Activated CD4-positive, alpha-beta T cell treated with anti-CD3 and anti-CD28 coated beads, Interleukin-2, Interleukin-4, amounts not matched to agents 100 ng/mL and 50 ng/mL, durations not matched to agents 16 hours and 8 hours (primary cell): ENCODE data around the gene KLF16.

Source experiments
- DNase-seq: peaks from one replicate; pipeline ENCODE4 v3.0.0-alpha.2; 2020; ENCODE audit warnings: low spot score

KLF16 gene

DNA sequence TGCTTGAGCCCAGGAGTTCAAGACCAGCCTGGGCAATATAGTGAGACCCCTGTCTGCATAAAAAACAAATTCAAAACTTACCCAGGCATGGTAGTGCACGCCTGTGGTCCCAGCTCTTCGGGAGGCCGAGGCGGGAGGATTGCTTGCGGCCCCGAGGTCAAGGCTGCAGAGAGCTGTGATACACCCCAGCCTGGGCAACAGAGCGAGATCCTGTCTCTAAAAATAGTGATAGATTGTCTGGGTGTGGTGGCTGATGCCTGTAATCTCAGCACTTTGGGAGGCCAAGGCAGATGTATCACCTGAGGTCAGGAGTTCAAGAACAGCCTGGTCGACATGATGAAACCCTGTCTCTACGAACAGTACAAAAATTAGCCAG lies 4.0 kb upstream of the KLF16 start:
- DNase-seq: no peak

DNA sequence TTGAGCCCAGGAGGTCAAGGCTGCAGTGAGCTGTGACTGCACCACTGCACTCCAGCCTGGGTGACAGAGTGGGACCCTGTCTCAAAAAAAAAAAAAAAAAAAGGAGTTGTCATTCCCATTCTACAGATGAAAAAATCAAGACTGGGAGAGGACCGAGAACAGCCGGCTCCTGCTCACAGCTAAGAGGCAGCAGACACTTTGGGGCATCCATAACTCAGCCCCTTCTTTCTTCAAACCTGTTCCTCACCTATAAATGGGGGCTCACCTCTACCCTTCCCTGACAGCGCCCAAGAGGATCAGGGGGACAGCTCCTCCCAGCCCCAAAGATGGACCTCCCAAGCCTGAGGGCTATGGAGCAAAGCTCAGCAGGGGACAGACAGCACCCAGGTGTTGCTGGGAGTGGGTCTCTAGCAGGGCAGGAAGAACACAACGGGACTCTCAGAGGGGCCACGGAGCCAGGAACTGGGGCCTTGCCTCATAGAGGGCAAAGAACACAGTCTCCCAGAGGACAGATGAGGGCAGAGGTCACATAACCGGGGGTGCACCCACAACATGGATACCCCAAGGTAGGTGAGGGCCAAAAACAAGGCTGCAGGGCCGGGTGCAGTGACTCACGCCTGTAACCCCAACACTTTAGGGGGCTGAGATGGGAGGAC lies 3.4 kb upstream of the KLF16 start:
- no peak for DNase-seq

DNA sequence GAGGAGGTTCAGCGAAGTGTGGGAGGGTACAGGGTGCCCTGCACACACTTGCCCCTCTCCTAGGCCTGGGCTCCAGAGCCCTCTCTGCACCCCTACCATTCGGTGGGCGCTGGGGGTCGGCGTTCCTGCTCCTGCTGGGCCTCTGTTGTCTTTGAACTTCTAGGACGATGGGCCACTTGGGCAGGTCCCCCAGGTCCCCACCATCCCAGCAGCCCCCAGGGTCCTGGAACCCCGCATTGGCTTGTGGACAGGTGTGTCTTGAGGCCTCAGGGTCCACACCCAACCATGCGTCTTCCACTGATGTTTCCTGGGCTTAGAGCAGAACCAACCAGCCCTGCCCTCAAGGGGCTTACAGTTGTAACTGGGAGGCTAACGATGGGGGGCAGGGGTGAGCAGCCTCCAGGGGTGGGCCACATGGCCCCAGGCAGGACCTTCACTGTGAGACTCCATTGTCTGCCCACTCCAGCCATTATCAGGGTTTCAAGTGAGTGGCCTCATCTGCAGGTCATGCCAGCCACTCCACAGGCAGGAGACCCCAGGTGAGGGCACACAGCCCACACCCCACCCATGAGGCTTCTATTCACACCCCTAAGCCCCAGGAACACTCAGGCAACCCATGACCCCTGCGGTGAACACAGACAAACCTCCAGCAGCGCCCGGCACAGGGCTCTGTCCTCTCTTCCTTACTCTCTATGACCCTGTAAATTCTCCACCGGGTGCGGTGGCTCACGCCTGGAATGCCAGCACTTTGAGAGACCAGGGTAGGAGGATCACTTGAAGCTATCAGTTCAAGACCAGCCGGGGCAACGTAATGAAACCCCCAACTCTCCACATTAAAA lies 2.0 kb upstream of the KLF16 start:
- no peak for DNase-seq

DNA sequence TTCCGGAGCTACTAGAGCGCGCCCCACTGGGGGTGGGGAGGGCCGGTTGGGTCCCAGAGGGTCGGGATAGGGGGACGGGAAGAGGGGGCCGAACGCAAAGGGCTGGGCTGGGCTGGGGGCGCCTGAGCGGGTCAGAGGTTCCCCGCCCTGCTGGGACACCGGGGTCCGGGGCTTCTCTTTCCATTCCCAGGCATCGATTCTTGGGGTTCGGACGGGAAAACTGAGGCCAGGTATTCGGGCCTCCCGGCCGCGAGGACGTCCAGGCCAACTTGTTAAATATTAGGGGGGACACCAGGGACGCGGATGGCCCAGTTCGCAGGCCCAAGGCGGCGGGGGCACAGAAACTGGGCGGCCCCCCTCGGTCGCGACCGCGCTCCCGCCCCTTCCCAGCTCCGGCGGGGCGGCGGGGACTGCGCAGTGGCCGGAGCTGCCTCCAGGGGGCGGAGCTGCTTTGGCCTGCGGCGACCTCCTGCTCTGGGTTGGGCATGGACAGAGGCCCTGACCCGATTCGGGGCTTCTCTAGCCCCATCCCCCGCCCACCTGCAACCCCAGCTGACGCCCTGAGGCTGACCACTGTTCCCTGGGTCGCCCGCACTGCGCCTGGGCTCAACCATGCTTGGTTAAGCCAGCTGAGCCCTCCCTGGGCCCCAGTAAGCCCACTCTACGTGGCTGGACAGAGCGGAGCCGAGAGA lies 1.2 kb upstream of the KLF16 start:
- peak; percentile 68 for DNase-seq

DNA sequence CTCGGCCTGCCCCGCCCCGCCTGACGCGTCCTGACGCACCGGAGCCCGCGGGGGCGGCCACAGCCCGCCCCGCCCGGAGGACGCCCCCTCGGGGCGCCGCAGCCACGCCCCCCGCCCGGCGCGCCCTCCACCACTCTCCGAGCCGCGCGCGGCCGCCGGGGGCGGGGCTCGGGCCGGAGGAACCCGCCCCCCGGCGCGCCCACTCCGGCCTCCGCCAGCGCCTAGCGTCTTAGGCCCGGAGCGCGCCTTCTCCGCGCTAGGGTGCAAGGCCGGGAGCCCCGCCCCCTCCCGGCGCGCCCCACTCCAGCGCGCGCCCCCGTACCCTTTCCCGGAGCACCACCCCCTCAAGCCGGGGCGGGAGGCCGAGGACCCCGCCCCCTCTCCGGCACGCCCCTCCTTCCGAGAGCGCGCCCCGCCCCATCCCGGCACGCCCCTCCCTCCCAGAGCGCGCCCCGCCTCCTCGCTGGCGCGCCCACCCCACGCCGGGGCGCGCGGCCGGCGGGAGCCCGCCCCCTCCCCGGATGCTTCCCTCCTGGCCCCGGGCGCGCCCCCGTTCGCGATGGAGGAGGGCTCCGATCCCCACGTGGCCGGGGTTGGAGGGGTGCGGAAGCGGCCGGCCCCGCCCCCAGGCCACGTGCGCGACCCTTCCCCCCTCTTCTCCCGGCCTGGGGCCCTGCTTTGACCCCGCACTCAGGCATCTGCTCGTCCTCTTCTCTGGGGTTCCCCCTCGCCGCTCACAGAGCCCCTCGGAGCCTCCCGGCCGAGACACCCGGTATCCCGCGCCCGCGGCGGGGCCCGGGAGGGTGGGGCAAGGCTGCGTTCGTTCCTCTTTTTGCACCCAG lies 480 bp upstream of the KLF16 start:
- DNase-seq: peak; percentile 94

DNA sequence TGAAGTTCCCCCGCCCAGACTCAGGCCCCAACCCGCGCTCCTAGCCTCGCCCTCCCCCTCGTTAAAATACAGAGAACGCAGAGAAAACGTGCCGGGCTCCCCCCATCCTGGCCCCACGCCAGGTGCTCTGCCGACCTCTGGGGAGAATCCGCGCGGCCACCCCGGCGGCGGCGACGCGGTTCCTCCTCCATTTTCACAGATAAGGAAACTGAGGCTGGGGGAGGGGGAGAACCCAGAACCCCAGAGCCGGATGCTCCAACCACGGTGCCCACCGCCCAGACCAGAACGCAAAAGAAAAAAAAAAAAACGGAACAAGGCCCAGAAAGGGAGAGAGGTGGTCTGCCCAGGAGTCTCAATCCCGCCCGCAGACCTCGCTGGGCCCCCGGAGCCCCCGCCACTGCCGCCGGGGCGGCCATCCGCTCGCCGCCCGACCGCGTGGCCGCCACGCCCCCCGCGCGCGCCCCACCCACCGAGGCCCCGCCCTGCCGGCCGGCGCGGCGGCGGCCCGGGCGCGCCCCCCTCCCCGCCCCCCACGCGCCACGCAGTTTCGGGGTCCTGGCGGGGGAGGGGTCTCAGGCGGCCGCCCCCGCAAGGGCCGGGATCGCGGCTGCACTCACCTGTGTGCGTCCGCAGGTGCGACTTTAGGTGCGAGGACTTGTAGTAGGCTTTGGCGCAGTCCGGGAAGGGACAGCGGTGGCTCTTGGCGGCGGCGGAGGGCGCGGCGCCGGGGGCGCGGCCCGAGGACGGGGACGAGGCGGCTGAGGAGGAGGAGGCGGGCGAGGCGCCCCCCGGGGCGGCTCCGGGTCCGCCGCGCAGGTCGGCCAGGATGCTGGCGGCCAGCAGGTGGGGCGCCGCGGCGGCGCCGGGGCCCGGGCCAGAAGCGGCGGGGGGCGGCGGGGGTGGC lies 703 bp downstream of the KLF16 start:
- no peak for DNase-seq

DNA sequence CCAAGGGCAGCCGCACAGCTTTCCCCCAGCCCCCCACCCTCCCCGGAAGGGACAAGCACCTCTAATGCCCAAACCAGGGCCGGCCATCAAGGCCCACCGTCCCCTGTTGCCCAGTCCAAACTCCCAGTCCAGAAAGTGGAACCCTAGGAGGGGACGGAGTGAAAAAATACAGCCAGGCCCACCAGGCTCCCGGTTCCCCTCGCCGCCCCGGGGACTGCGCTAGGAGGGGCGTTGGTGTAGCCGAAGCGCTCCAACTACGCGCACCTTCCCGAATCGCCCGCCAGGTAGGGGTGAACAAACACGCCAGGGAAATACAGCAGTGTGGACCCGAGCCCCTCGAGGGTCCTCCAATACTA lies 1.3 kb downstream of the KLF16 start:
- DNase-seq: no peak

DNA sequence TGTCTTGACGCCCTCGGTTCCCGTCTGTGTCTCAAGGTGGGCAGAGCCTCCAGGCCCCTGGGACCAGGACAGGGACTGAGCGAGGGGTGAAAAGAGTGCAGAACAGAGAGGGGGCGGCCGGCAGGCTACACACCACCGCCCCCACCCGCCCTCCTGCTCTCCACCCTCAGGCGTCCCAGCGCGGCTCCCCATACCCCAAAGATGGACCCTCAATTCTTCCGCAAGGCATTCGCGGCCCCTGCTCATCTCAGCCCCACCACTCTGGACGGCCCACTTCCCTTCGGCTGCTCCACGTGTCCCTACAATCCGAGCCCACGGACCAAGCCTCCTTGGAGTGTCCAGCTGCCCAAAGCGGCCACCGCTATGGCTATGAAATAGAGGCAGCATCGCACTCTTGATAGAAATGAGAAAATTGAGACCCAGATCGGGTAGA lies 1.8 kb downstream of the KLF16 start:
- DNase-seq: no peak

DNA sequence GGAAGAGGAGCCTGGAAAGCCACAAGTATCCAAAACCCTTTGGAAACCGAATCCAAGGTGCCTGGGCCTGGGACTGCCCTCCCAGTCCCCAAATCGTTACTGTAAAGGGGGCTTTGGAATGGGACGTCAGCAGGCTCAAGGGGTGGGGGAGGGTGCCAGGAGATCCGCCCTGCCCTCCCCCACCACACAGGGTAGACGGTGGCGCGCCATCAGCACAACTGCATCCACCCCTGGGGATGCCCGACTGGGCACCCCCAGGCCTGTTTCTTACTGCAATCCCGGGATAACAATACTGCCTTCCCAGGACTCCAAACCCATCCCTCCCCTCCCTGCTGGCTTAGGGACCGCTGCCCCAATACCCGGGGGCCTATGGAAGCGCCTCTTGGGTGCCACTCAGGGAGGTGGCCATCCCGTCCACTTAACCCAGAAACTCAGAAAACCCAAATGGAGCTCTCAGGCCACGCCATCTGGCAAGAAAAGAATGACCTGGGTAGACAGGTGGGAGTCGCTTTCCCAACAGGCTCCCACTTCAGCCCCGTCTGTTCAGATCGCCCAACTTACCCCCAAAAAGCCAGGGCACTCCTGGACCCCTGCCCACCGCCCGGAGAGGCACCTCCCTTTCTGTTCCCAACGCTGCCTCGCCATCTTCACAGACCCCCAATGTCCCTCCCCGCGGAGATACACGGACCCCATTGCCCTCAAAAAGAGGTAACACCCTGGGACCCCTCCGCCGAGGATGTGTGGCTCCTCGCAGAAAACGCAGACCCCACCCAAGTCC lies 2.4 kb downstream of the KLF16 start:
- DNase-seq: no peak

DNA sequence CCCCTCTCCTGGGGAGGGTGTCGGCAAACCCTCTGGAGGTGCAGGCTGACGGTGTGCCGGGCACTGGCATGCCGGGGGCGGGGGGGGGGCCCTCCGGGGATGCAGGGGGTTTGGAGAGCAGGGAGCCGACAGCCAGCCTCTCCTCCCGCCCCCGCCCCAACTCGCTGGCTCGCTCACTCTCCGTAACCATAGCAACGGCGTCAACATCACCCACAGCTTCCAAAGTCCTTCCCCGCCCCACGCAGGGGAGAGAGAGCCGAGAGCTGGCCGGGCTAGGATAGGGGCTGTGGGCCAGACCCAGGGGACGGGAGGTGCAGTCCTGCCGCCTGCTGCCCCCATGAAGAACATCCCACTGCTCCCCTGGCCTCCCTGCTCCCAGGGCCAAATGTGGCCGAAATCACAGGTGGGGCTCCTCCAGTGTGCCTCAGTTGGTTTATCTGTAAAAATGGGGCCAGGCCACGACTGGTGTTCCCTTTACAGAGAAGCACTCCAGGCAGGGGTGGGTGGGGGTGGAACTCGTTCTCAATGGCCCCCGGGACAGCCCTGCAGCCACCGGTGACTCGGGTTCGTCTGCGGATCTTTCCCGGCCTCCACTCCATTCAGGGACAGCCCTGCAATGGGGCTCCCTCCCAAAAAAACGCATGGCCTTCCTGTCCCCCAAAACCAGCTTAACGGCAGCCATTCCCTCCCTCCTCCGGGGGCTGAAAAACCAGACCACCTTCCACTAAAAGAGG lies 3.2 kb downstream of the KLF16 start:
- no peak for DNase-seq

DNA sequence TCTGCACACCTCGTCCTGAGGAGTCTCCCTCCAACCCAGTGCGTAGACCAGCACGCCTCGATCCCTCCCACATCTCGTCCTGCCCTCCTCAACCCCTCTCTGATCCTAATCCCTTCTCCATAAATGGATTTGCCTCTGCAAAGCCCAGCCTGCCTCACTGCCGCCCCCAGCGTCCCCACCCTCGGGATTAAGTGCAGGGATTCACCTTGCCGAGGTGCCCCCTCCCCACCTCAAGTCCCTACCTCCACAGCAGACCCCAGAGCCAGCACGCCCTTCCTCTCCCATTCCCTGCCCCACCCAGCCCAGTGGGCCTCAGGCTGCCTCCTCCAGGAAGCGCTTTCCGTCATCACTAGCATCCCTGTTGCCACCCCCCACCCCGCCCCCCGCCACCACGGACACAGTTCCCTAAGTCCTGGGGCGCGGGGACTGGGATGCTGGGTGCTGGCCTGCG lies 4.0 kb downstream of the KLF16 start:
- no peak for DNase-seq

DNA sequence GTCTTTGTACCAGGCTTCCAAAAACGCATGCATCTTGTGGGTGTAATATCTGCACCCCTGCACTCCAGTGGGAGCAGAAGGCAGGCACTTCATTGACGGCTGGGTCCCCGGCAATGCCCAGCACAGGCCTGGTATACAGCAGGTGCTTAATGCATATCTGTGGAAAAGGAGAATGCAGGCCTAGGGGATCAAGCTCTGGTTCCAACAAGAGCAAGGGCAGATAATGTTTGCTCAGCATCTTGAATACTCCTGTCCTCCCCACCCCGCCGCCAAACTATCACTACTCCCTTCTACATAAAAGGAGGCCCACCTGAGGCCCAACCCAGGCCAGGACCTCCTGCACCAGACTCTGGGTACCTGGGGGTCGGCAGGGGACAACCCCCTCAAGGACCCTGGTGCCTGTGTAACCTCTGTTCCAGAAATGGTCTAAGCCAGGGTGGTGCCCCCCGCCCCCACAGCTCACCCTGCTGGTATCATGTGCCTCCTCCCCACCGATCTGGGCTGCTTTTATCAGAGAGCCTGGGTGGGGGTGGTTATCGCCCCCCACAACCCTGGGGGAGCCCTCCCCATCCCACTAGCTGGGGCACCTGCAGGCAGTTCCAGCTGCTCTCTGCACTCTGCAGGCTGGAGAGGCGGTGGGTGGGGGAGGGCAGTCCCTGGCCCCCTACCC lies 4.8 kb downstream of the KLF16 start:
- no peak for DNase-seq

DNA sequence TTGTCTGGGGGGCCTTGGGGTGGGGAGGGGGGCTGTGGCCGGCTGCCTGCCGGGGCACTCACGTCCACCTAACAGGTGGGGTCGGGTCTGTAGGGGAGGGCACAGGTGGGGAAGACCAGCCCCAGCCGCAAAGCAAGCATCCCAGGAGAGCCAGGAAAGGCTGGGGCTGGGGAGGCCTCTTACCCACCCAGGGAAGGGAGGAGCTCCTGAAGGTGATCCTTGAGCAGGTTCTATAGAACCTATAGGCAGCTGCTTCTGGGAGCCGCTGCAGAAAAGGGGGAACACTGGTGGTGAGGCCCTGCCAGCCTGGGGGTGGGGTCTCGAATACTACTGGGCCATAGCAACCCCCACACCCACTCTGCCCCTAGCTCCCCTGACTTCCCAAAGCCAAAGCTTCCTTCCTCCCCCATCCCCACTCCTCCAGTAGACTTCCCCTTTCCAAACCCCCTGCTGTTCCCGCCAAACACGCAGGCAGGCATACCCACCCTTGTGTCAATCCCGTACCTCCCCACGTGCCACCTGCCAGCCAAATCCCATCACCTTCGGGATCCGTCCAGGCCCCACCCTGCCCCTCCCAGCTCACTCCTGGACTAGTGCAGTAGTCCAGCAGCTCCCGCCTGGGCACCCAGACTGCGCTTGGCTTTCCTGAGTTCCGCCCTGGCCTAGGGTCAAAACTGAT lies 5.6 kb downstream of the KLF16 start:
- no peak for DNase-seq

DNA sequence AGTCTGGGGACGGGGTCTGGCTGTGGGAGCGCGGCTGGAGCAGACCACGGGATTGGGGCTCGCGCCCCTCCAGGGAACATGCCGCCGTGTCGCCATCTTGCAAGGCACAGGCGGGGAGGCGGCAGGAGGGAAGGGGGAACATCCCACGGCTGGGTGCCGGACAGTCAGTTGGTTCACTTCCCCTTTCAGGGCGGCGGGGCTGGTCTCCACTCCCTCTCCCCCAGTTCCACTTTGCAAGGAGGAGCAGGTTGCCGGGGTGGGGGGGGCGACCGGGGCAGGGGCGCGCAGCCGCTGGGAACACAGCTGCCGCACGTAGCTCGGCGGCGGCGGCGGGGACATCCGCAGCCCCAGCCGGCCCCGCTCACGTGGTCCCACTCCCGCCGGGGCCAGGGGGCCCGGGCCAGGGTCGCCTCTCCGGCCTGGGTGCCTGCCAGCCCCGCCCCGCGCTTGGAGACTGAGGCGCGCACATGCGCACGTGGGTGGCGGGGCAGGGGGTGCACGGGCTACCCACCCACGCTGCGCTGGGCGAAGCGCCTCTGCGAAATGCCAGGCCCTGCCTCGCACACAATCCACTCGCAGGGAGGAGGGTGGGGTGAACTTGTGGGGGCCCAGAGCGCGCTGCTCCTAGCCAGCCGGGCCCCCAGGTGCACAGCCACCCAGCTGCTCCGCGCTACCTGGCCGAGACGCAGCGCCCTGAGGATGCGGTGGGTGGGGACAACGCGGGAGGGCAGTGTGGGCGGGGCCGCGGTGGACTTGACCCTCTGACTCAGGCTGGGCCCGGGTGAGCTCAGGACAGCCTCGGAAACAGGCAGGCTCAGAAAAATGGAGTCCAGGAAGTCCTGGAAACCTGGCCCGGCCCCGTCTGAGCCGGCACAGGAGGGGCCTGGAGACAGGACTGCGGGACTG lies 6.4 kb downstream of the KLF16 start:
- DNase-seq: no peak

DNA sequence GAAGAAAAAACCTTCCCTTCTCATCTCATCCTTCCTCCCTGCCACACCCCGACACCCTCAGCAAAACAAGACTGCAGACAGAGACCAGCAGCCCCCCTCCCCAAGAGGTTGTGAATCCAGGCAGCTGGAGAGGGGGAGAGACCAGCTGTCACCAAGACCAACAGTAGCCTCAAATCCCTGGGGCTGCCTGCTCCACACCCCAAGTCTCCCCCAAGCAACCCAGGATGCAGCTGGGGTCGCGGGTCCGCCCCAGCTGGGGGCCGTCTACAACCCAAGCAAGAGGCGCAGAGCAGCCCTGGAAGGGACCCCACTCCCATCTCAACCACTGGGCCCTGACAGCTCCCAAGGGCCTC lies 7.1 kb downstream of the KLF16 start:
- DNase-seq: no peak

DNA sequence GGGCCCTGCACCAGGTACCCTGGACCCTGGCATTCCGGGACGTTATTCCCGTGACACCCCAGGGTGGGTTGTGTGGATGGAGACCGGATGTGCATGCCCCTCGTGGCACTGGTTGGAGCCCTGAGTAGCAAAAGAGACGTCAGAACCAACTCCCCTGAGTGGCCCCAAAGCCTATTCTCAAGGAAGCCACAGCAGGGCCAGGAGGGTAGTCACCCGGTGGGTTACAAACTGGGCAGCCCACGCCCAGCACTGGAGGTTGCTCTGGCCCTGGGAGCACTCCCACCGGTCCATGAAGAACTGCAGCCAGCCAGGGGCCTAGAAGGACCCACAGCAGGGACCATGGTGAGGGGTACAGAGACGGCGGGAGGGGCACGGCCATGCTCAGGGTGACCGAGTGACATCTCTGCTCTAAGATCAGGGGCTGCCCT lies 7.5 kb downstream of the KLF16 start:
- no peak for DNase-seq

DNA sequence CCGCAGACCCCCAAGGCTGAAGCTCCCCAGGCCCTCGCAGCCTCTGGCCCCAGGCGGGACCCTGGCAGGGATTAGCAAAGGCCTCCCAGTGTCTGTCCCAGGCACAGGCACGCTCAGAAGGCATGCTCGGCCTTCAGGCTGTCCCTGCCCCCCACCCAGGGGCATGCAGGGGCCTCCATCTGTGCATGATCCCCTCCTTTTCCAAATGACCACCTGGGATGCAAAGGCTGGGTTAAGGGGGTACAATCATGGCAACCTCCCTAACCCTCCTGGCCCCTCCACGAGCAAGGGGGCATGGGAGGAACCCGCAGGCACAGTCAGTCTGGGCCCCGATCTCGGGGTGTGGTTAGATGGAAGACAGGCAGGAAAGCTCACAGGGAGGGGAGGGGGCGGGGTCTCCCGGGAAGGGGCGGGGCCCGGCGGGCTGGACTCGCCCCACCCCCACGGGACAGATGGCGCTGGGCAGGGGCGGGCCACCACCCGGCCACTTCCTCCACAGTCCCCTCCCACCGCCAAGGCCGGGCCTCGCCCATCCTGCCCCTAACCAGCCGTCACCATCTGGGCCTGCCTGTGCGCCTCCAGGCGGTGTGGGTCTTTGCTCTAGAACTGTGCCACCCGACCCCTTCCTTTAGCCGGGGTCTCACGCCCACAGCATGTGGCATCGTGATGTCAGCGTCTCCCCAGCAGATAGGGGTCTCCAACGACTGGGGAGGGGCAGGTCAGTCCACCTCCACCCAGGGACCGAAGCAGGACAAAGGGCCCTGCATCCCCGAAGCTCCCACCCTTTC lies 8.1 kb downstream of the KLF16 start:
- peak; percentile 95 for DNase-seq
